Smooth muscle cell (in vitro differentiated cells): ENCODE data around the gene ITGB1BP1. TPM values are rescaled to one million over a fixed set of nuclear protein-coding genes. Genes with fewer than 3 reads are reported as not detected.

ENCODE experiments used
- DNase-seq: peaks from one replicate; lab custom pipeline; 2025; ENCODE audit not compliant: unreplicated experiment; lab: John Stamatoyannopoulos, UW
- H2AFZ ChIP-seq: fragments of 200-600 bp; sonication (generic); 2 replicates; pipeline ENCODE4 v1.6.0; 2016; ENCODE audit warnings: antibody characterized with exemption, low read depth, mild to moderate bottlenecking
- H3F3A ChIP-seq: fragments of 200-600 bp; sonication (generic); 2 replicates; pipeline ENCODE4 v1.6.0; 2017; ENCODE audit warnings: antibody characterized with exemption, low read depth
- H3K27ac ChIP-seq: fragments of 200-600 bp; sonication (generic); 2 replicates; pipeline ENCODE4 v1.5.1; 2016; ENCODE audit warnings: low read depth, mild to moderate bottlenecking
- H3K27me3 ChIP-seq: fragments of 200-600 bp; sonication (generic); 2 replicates; pipeline ENCODE4 v1.6.1; 2016; ENCODE audit warnings: low read depth, mild to moderate bottlenecking
- H3K36me3 ChIP-seq: fragments of 200-600 bp; sonication (generic); 2 replicates; pipeline ENCODE4 v1.5.1; 2016; ENCODE audit warnings: low read depth
- H3K4me1 ChIP-seq: fragments of 200-600 bp; sonication (generic); 2 replicates; pipeline ENCODE4 v1.5.1; 2016; ENCODE audit warnings: low read depth
- H3K4me2 ChIP-seq: fragments of 200-600 bp; sonication (generic); 2 replicates; pipeline ENCODE4 v1.6.0; 2016; ENCODE audit warnings: mild to moderate bottlenecking
- H3K4me3 ChIP-seq: fragments of 200-600 bp; sonication (generic); 2 replicates; pipeline ENCODE4 v1.5.1; 2016; ENCODE audit warnings: mild to moderate bottlenecking
- H3K79me2 ChIP-seq: fragments of 200-600 bp; sonication (generic); 2 replicates; pipeline ENCODE4 v1.6.0; 2016; ENCODE audit warnings: low read depth, mild to moderate bottlenecking
- H3K9ac ChIP-seq: fragments of 200-600 bp; sonication (generic); 2 replicates; pipeline ENCODE4 v1.6.0; 2016; ENCODE audit warnings: low read depth
- H3K9me3 ChIP-seq: fragments of 200-600 bp; sonication (generic); replicated peaks from 2 replicates; pipeline ENCODE4 v1.5.1; 2016; ENCODE audit warnings: low read depth
- H4K20me1 ChIP-seq: fragments of 200-600 bp; sonication (generic); 2 replicates; pipeline ENCODE4 v1.6.0; 2016; ENCODE audit warnings: low read depth
- CTCF ChIP-seq: fragments of 200-600 bp; sonication (generic); IDR thresholded peaks from 2 replicates; pipeline ENCODE4 v1.5.1; 2017; ENCODE audit warnings: borderline replicate concordance, mild to moderate bottlenecking, antibody characterized with exemption; ENCODE audit not compliant: insufficient read depth, poor library complexity, severe bottlenecking
- WGBS: methylation state at CpG from one replicate; pipeline ENCODE4 v1.1.7; 2016; ENCODE audit warnings: low lambda C conversion rate; 5-methylcytosine and 5-hydroxymethylcytosine counted together
- polyA plus RNA-seq: library from polyadenylated mRNA; unstranded; fragments of >200 nt; fragmentation: Nextera tagmentation; extraction: Ambion mirVana; gene quantifications from 2 replicates; pipeline ENCODE4 v1.2.1, GENCODE V29; 2016
- total RNA-seq: library from RNA; depleted of rRNA; stranded (reverse); fragments of >200 nt; gene quantifications from 2 replicates; pipeline ENCODE4 v1.2.3, GENCODE V29; 2014

Gene ITGB1BP1
- total and polyA plus RNA-seq, 2 experiments from 2014 or later = 53.9 to 138 TPM

- H3K4me2 ChIP-seq = peak overlapping the region; percentile 94
- peaks cover 15% of the 10 kb centered on the region for H3K4me1 ChIP-seq
- H3K27ac ChIP-seq = peak overlapping the region; percentile 92
- peaks cover 43% of the 10 kb centered on the region for H3K79me2 ChIP-seq
- H3K27me3 ChIP-seq = no peaks in the 10 kb centered on the region
- no peak for TF ChIP-seq CTCF
- 77% methylated on average over 11 of the region's 11 CpGs for WGBS
- peaks cover 3% of the 10 kb centered on the region for H3F3A ChIP-seq
- H3K9ac ChIP-seq = peak overlapping the region; percentile 96
- H4K20me1 ChIP-seq = no peaks in the 10 kb centered on the region
- H3K4me3 ChIP-seq = peak overlapping the region; percentile 93
- H3K9me3 ChIP-seq = no peaks in the 10 kb centered on the region
- no peak for DNase-seq
- peaks cover 3% of the 10 kb centered on the region for H3K36me3 ChIP-seq
- peak overlapping the region; percentile 95 for H2AFZ ChIP-seq
Measured at GRCh38 chr2:9424447-9425164, 1.3 kb upstream of the ITGB1BP1 start.

- TF ChIP-seq CTCF = no peak
Measured at GRCh38 chr2:9423922-9424272, 569 bp upstream of the ITGB1BP1 start.

GRCh38 chr2:9422321-9423099 is 818 bp downstream of the ITGB1BP1 start:
- Histone ChIP-seq H3K4me3 (peak overlapping the region; percentile 93), H3K27me3 (no peaks in the 10 kb centered on the region), H3K4me2 (peak overlapping the region; percentile 94), H2AFZ (peak overlapping the region; percentile 68), H3F3A (peaks cover 3% of the 10 kb centered on the region), H4K20me1 (no peaks in the 10 kb centered on the region), H3K4me1 (peaks cover 15% of the 10 kb centered on the region), H3K79me2 (peaks cover 64% of the 10 kb centered on the region), H3K27ac (peak overlapping the region; percentile 92), H3K9ac (peak overlapping the region; percentile 96), H3K36me3 (no peaks in the 10 kb centered on the region), H3K9me3 (no peaks in the 10 kb centered on the region)
- DNase-seq = no peak
- WGBS = 4% methylated on average over 42 of the region's 42 CpGs
- TF ChIP-seq CTCF = no peak

More at GRCh38 chr2:9423922-9424272, 569 bp upstream of the ITGB1BP1 start:
- Histone ChIP-seq H3K4me2 (peak overlapping the region; percentile 94), H3K79me2 (peaks cover 50% of the 10 kb centered on the region), H3F3A (peaks cover 3% of the 10 kb centered on the region), H3K9me3 (no peaks in the 10 kb centered on the region), H3K27ac (peak overlapping the region; percentile 92), H3K27me3 (no peaks in the 10 kb centered on the region), H3K9ac (peak overlapping the region; percentile 96), H3K4me1 (peaks cover 15% of the 10 kb centered on the region), H3K4me3 (peak overlapping the region; percentile 93), H2AFZ (peak overlapping the region; percentile 95), H4K20me1 (no peaks in the 10 kb centered on the region), H3K36me3 (no peaks in the 10 kb centered on the region)
- no peak for DNase-seq
- under 1% methylated on average over 21 of the region's 21 CpGs for WGBS
